Astrocyte (in vitro differentiated cells and primary cell): Measurements from ENCODE around the gene SLC16A9. TPM values are rescaled to one million over a fixed set of nuclear protein-coding genes. Genes with fewer than 3 reads are reported as not detected.
A peak's percentile ranks its signal among the peaks of the same experiment; 100 is the strongest.
"Not testable (repeated sequence)": the region's sequence is repeated elsewhere in the genome, so short reads cannot be mapped to it uniquely, and the experiment has no call there.

Source experiments
- DNase-seq: peaks from one replicate; pipeline ENCODE4 v3.0.0-alpha.2; 2010; ENCODE audit warnings: low read depth
- FAIRE-seq: peaks from 2 replicates; lab custom pipeline; 2011; peaks lifted over from hg19 to GRCh38; lab: Jason Lieb, UNC
- H2AFZ ChIP-seq: 2 replicates; pipeline ENCODE4 v1.6.0; 2012; ENCODE audit warnings: low read depth, low read length, inconsistent platforms
- H3K27ac ChIP-seq: 2 replicates; pipeline ENCODE4 v1.5.1; 2011; ENCODE audit warnings: low read depth, low read length, inconsistent platforms
- H3K27me3 ChIP-seq: 2 replicates; pipeline ENCODE4 v1.6.0; 2011; ENCODE audit warnings: low read length, inconsistent platforms; ENCODE audit not compliant: insufficient read depth
- H3K36me3 ChIP-seq: 2 replicates; pipeline ENCODE4 v1.5.1; 2011; ENCODE audit warnings: low read length, inconsistent platforms; ENCODE audit not compliant: insufficient read depth
- H3K4me1 ChIP-seq: 2 replicates; pipeline ENCODE4 v1.5.1; 2011; ENCODE audit warnings: low read length, inconsistent platforms; ENCODE audit not compliant: insufficient read depth
- H3K4me2 ChIP-seq: 2 replicates; pipeline ENCODE4 v1.6.0; 2012; ENCODE audit warnings: low read length, inconsistent platforms
- H3K4me3 ChIP-seq: 2 replicates; pipeline ENCODE4 v1.5.1; 2011; ENCODE audit warnings: low read depth, mild to moderate bottlenecking, low read length, inconsistent platforms; ENCODE audit not compliant: insufficient read depth
- H3K79me2 ChIP-seq: 2 replicates; pipeline ENCODE4 v1.6.0; 2012; ENCODE audit warnings: mild to moderate bottlenecking, low read length, inconsistent platforms; ENCODE audit not compliant: insufficient read depth
- H3K9ac ChIP-seq: 2 replicates; pipeline ENCODE4 v1.6.0; 2012; ENCODE audit warnings: mild to moderate bottlenecking, low read length, inconsistent platforms
- H3K9me3 ChIP-seq: 2 replicates; pipeline ENCODE4 v1.5.1; 2012; ENCODE audit warnings: low read depth, mild to moderate bottlenecking, low read length, inconsistent platforms; ENCODE audit not compliant: insufficient read depth
- H4K20me1 ChIP-seq: 2 replicates; pipeline ENCODE4 v1.6.0; 2012; ENCODE audit warnings: low read length, inconsistent platforms; ENCODE audit not compliant: insufficient read depth
- H3K27ac Mint-ChIP-seq: one replicate; pipeline ENCODE4 v1.8.0; 2021; ENCODE audit warnings: mild to moderate bottlenecking, mixed read lengths; ENCODE audit not compliant: unreplicated experiment
- H3K27me3 Mint-ChIP-seq: one replicate; pipeline ENCODE4 v1.8.0; 2021; ENCODE audit warnings: low read depth, mixed read lengths; ENCODE audit not compliant: unreplicated experiment
- H3K36me3 Mint-ChIP-seq: one replicate; pipeline ENCODE4 v1.8.0; 2021; ENCODE audit warnings: low read depth, mixed read lengths; ENCODE audit not compliant: unreplicated experiment
- H3K4me1 Mint-ChIP-seq: one replicate; pipeline ENCODE4 v1.8.0; 2021; ENCODE audit warnings: low read depth, mixed read lengths; ENCODE audit not compliant: unreplicated experiment
- H3K4me3 Mint-ChIP-seq: one replicate; pipeline ENCODE4 v1.8.0; 2021; ENCODE audit warnings: mild to moderate bottlenecking, moderate library complexity, mixed read lengths; ENCODE audit not compliant: unreplicated experiment
- H3K9me3 Mint-ChIP-seq: one replicate; pipeline ENCODE4 v1.8.0; 2021; ENCODE audit warnings: mild to moderate bottlenecking, mixed read lengths; ENCODE audit not compliant: unreplicated experiment
- CTCF ChIP-seq: IDR thresholded peaks from 2 replicates; pipeline ENCODE4 v1.5.1; 2011; ENCODE audit warnings: low read depth, mild to moderate bottlenecking, inconsistent platforms, low read length, moderate library complexity; ENCODE audit not compliant: insufficient read depth
- EZH2 ChIP-seq: IDR thresholded peaks from 2 replicates; pipeline ENCODE4 v1.6.1; 2012; ENCODE audit warnings: mild to moderate bottlenecking, low read length, inconsistent platforms; ENCODE audit not compliant: insufficient read depth
- total RNA-seq: library from RNA; stranded (reverse); gene quantifications from 2 replicates; pipeline ENCODE4 v1.2.1, GENCODE V29; 2021

SLC16A9 gene
- total RNA-seq, 1 donor from 2014 or later, result 3.4 TPM

GRCh38 chr10:59648711-59649201, 60.9 kb downstream of the SLC16A9 start:
- H4K20me1 ChIP-seq, result no peaks in the 10 kb centered on the region
- TF ChIP-seq CTCF, result no peak
- no peak for TF ChIP-seq EZH2
- no peaks in the 10 kb centered on the region for H3K9me3 ChIP-seq
- H3K79me2 ChIP-seq, result no peaks in the 10 kb centered on the region
- Mint-ChIP-seq H3K4me3 (no peak overlapping the region), H3K9me3 (peaks cover 6% of the 10 kb centered on the region), H3K27ac (no peak overlapping the region), H3K27me3 (no peaks in the 10 kb centered on the region), H3K36me3 (no peaks in the 10 kb centered on the region), H3K4me1 (peaks cover 6% of the 10 kb centered on the region)
- peak; percentile 67 for DNase-seq
- H3K36me3 ChIP-seq, result no peaks in the 10 kb centered on the region
- peak overlapping the region; percentile 40 for H3K9ac ChIP-seq
- H3K27me3 ChIP-seq, result no peaks in the 10 kb centered on the region
- peaks cover 8% of the 10 kb centered on the region for H3K4me1 ChIP-seq
- no peak overlapping the region for H3K27ac ChIP-seq
- peak overlapping the region; percentile 63 for H2AFZ ChIP-seq
- peak overlapping the region; percentile 74 for H3K4me2 ChIP-seq
- FAIRE-seq, result no peak
- no peak overlapping the region for H3K4me3 ChIP-seq

DNA sequence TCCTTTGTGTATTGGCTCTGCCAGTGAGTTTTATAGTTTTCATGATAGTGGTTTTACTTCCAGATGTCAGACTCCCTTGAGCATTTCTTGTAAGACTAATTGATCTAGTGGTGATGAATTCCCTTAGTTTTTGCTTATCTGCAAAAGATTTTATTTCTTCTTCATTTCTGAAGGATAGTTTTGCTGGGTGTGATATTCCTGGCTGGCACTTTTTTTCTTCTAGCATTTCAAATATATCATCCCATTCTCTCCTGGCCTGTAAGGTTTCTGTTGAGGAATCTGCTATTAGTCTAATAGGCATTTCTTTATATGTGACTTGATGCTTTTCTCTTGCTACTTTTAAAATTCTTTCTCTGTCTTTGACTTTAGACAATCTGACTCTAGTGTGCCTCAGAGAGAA, 64.8 kb downstream of the SLC16A9 start:
- no peak overlapping the region for H3K4me3 Mint-ChIP-seq
- no peak overlapping the region for H3K27ac Mint-ChIP-seq
- Histone ChIP-seq H3K9ac (no peak overlapping the region), H3K36me3 (no peaks in the 10 kb centered on the region), H3K79me2 (no peaks in the 10 kb centered on the region), H3K4me2 (no peak overlapping the region), H3K9me3 (no peaks in the 10 kb centered on the region), H3K27me3 (no peaks in the 10 kb centered on the region), H3K4me1 (peaks cover 8% of the 10 kb centered on the region), H3K27ac (no peak overlapping the region), H2AFZ (no peak overlapping the region), H3K4me3 (no peak overlapping the region), H4K20me1 (no peaks in the 10 kb centered on the region)
- peaks cover 6% of the 10 kb centered on the region for H3K9me3 Mint-ChIP-seq
- no peaks in the 10 kb centered on the region for H3K36me3 Mint-ChIP-seq
- no peaks in the 10 kb centered on the region for H3K27me3 Mint-ChIP-seq
- FAIRE-seq (no peak), DNase-seq (no peak)
- TF ChIP-seq CTCF (no peak), EZH2 (no peak)
- H3K4me1 Mint-ChIP-seq, result peaks cover 6% of the 10 kb centered on the region

DNA sequence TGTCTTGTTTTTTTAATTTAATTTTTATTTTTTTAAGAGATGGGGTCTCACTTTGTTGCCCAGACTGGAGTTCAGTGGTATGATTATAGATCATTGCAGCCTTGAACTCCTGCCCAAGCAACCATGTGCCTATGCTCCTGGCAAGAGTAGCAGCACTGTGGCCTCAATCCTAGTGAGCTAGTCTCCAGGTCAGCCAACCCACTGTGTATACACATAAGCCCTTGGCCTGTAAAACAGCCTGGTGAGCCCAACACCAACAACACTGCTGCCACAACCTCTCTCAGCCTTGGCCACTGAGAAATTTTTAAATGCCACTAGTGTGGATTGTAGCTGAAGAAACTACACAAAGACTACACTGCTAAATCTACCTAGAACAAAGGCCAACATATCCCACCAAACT, 68.0 kb downstream of the SLC16A9 start:
- H3K79me2 ChIP-seq, H3K4me1 Mint-ChIP-seq, H3K27me3 ChIP-seq, H3K27me3 Mint-ChIP-seq, H3K9ac ChIP-seq, H3K36me3 ChIP-seq, H3K4me1 ChIP-seq, H3K4me2 ChIP-seq, FAIRE-seq, H3K36me3 Mint-ChIP-seq, H3K27ac Mint-ChIP-seq, H3K27ac ChIP-seq, H3K4me3 Mint-ChIP-seq, H3K4me3 ChIP-seq, H3K9me3 ChIP-seq, H2AFZ ChIP-seq, DNase-seq, H4K20me1 ChIP-seq: not testable (repeated sequence)
- peaks cover 10% of the 10 kb centered on the region for H3K9me3 Mint-ChIP-seq
